Measurements from ENCODE around the gene ABHD16B.

GRCh38 chr20:63833776-63834490, 27.4 kb upstream of the ABHD16B start:
- TF ChIP-seq, protein P1, sequence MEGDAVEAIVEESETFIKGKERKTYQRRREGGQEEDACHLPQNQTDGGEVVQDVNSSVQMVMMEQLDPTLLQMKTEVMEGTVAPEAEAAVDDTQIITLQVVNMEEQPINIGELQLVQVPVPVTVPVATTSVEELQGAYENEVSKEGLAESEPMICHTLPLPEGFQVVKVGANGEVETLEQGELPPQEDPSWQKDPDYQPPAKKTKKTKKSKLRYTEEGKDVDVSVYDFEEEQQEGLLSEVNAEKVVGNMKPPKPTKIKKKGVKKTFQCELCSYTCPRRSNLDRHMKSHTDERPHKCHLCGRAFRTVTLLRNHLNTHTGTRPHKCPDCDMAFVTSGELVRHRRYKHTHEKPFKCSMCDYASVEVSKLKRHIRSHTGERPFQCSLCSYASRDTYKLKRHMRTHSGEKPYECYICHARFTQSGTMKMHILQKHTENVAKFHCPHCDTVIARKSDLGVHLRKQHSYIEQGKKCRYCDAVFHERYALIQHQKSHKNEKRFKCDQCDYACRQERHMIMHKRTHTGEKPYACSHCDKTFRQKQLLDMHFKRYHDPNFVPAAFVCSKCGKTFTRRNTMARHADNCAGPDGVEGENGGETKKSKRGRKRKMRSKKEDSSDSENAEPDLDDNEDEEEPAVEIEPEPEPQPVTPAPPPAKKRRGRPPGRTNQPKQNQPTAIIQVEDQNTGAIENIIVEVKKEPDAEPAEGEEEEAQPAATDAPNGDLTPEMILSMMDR (IDR thresholded peaks at IDR 0.05 in 4 of 5, conservative IDR thresholded peaks at IDR 0.05 in 1 of 5) = no peak
- TF ChIP-seq POLR2A (IDR thresholded peaks at IDR 0.05) = no peak
